ENCODE data around the gene GPA33. TPM values are rescaled to one million over a fixed set of nuclear protein-coding genes. Genes with fewer than 3 reads are reported as not detected.

The GPA33 gene
- total RNA-seq, 1 donor = not detected

GRCh38 chr1:167082511-167083027 lies 7.6 kb downstream of the GPA33 start:
- H3K4me3 ChIP-seq (ENCODE audit: insufficient read depth, low read length) = no peak overlapping the region
- no peaks in the 10 kb centered on the region for H3K36me3 ChIP-seq (ENCODE audit: insufficient read depth, low read length)
- H3K4me1 ChIP-seq (ENCODE audit: insufficient read depth, low read length) = no peaks in the 10 kb centered on the region
- DNase-seq (ENCODE audit: insufficient read length, low spot score, missing footprints) = no peak
- H2AFZ ChIP-seq (ENCODE audit: low read length) = no peak overlapping the region
- no peak for TF ChIP-seq CTCF (IDR thresholded peaks at IDR 0.05; ENCODE audit: extremely low read depth, low read depth, low read length)
- no peak overlapping the region for H3K4me2 ChIP-seq (ENCODE audit: insufficient read depth, low read length)
- no peak overlapping the region for H3K27ac ChIP-seq (ENCODE audit: low read depth, low read length)
- H3K9me3 ChIP-seq (ENCODE audit: low read depth, low read length) = no peaks in the 10 kb centered on the region
- H4K20me1 ChIP-seq (ENCODE audit: insufficient read depth, low read length) = no peaks in the 10 kb centered on the region
- H3K79me2 ChIP-seq (ENCODE audit: insufficient read depth, low read length) = no peaks in the 10 kb centered on the region
- peaks cover 5% of the 10 kb centered on the region for H3K27me3 ChIP-seq (ENCODE audit: insufficient read depth, low read length)

- Histone ChIP-seq H3K4me2 (ENCODE audit: insufficient read depth, low read length) (no peak overlapping the region), H3K36me3 (ENCODE audit: insufficient read depth, low read length) (no peaks in the 10 kb centered on the region), H3K79me2 (ENCODE audit: insufficient read depth, low read length) (no peaks in the 10 kb centered on the region), H2AFZ (ENCODE audit: low read length) (no peak overlapping the region), H3K27me3 (ENCODE audit: insufficient read depth, low read length) (peaks cover 5% of the 10 kb centered on the region), H3K9me3 (ENCODE audit: low read depth, low read length) (no peaks in the 10 kb centered on the region), H3K4me1 (ENCODE audit: insufficient read depth, low read length) (no peaks in the 10 kb centered on the region), H3K4me3 (ENCODE audit: insufficient read depth, low read length) (no peak overlapping the region), H3K27ac (ENCODE audit: low read depth, low read length) (no peak overlapping the region), H4K20me1 (ENCODE audit: insufficient read depth, low read length) (no peaks in the 10 kb centered on the region)
- TF ChIP-seq CTCF (IDR thresholded peaks at IDR 0.05; ENCODE audit: extremely low read depth, low read depth, low read length) = no peak
- no peak for DNase-seq (ENCODE audit: insufficient read length, low spot score, missing footprints)
These were observed 8.5 kb downstream of the GPA33 start for GRCh38 chr1:167081594-167082156.

GRCh38 chr1:167077868-167078210 lies 12.3 kb downstream of the GPA33 start:
- H4K20me1 ChIP-seq (ENCODE audit: insufficient read depth, low read length) = no peaks in the 10 kb centered on the region
- no peak for DNase-seq (ENCODE audit: insufficient read length, low spot score, missing footprints)
- H3K4me1 ChIP-seq (ENCODE audit: insufficient read depth, low read length) = no peaks in the 10 kb centered on the region
- H3K4me3 ChIP-seq (ENCODE audit: insufficient read depth, low read length) = no peak overlapping the region
- H3K4me2 ChIP-seq (ENCODE audit: insufficient read depth, low read length) = no peak overlapping the region
- H3K9me3 ChIP-seq (ENCODE audit: low read depth, low read length) = no peaks in the 10 kb centered on the region
- H3K27ac ChIP-seq (ENCODE audit: low read depth, low read length) = no peak overlapping the region
- TF ChIP-seq CTCF (IDR thresholded peaks at IDR 0.05; ENCODE audit: extremely low read depth, low read depth, low read length) = no peak
- H3K36me3 ChIP-seq (ENCODE audit: insufficient read depth, low read length) = no peaks in the 10 kb centered on the region
- no peak overlapping the region for H2AFZ ChIP-seq (ENCODE audit: low read length)
- no peaks in the 10 kb centered on the region for H3K79me2 ChIP-seq (ENCODE audit: insufficient read depth, low read length)
- peaks cover 5% of the 10 kb centered on the region for H3K27me3 ChIP-seq (ENCODE audit: insufficient read depth, low read length)

GRCh38 chr1:167077128-167077867 lies 12.9 kb downstream of the GPA33 start:
- TF ChIP-seq CTCF (IDR thresholded peaks at IDR 0.05; ENCODE audit: extremely low read depth, low read depth, low read length) = no peak
- Histone ChIP-seq H3K4me2 (ENCODE audit: insufficient read depth, low read length) (no peak overlapping the region), H3K79me2 (ENCODE audit: insufficient read depth, low read length) (no peaks in the 10 kb centered on the region), H3K36me3 (ENCODE audit: insufficient read depth, low read length) (no peaks in the 10 kb centered on the region), H3K4me3 (ENCODE audit: insufficient read depth, low read length) (no peak overlapping the region), H3K4me1 (ENCODE audit: insufficient read depth, low read length) (no peaks in the 10 kb centered on the region), H3K27me3 (ENCODE audit: insufficient read depth, low read length) (peaks cover 1% of the 10 kb centered on the region), H3K27ac (ENCODE audit: low read depth, low read length) (no peak overlapping the region), H3K9me3 (ENCODE audit: low read depth, low read length) (no peaks in the 10 kb centered on the region), H2AFZ (ENCODE audit: low read length) (no peak overlapping the region), H4K20me1 (ENCODE audit: insufficient read depth, low read length) (no peaks in the 10 kb centered on the region)
- DNase-seq (ENCODE audit: insufficient read length, low spot score, missing footprints) = no peak
